GM12872 (cell line): ENCODE results near the gene ANKRD37.

Experiments
- CTCF ChIP-seq: IDR thresholded peaks from 3 replicates; pipeline ENCODE4 v1.5.1; 2011; ENCODE audit warnings: low read depth, mild to moderate bottlenecking, low read length, moderate library complexity; ENCODE audit not compliant: insufficient read depth

The ANKRD37 gene

DNA sequence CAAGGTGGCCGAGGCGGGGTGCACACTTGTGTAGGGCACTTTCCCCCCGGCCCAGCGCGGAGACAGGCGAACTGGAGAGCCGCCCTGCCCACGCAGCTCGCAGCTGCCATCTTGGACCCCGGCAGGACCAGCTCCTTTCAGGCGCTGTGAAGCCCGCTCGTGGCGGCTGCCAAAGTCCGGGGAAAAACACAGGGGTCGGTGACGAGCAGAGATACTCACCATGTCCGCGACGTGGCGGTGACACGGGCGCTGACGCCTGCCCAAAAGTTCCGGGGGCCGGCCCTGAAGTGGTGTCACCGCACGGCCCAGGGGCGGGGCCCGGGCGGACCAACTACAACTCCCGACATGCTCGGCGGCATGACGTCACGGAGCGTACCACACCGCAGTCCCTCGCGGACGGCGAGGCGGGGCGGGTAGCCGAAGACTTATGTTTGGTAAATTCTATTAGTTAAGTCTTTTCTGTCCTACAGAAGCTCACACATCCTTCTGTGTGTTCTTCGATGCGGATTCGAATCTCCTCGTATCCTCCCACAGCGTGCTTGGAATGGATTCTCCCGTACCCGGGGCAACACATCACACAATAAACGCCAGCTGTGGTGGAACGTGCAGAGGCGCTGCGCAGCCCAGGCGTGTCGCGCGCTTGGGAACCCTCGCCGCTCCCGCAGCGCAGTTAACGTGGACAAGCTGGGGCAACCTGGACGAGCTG, 29.2 kb downstream of the ANKRD37 start, which contains the start of gene UFSP2:
Gene UFSP2, minus strand, starts transcription at position 318 of the 706 bp plus-strand sequence. Its CDS starts 96 bp downstream, at position 222.
- TF ChIP-seq CTCF = no peak

DNA sequence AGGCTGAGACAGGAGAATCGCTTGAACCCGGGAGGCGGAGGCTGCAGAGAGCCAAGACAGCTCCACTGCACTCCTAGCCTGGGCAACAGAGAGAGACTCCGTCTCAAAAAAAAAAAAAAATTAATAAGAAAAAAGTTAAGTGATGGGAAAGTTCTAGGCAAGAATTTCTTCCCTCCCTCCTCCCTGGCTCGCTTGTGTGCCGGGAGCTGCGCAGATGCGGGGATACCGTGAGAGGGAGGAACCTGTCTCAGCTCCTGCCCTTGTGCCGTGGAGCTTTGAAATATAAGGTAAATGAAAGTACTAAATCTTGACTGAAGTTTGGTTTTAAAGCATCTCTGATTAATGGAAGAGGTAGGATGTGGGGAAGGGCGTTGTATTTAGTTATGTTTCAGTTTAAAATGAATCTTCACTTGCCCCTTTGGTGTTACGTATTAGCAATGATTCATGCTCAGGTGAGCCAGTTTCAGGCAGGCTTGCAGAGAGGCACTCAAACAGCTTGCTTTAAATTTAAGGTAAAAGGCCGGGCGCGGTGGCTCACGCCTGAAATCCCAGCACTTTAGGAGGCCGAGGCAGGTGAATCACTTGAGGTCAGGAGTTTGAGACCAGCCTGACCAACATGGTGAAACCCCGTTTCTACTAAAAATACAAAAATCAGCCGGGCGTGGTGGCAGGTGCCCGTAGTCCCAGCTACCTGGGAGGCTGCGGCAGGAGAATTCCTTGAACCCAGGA, 30.5 kb downstream of the ANKRD37 start:
- TF ChIP-seq CTCF = no peak

DNA sequence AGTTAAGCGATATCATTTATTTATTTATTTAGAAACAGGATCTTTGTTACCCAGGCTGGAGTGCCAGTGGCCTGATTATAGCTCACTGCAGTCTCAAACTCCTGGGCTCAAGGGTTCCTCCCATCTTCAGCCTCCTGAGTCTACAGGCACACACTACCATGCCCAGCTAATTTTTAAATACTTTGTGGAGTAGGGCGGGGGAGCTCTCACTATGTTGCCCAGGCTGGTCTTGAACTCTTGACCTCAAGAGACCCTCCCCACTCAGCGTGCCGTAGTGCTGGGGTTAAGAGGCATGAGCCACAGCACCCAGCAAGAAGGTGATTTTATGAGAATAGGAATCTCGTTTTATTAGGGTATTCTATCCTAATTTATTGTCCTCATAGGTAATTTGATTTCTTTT, 33.0 kb downstream of the ANKRD37 start:
- no peak for TF ChIP-seq CTCF

DNA sequence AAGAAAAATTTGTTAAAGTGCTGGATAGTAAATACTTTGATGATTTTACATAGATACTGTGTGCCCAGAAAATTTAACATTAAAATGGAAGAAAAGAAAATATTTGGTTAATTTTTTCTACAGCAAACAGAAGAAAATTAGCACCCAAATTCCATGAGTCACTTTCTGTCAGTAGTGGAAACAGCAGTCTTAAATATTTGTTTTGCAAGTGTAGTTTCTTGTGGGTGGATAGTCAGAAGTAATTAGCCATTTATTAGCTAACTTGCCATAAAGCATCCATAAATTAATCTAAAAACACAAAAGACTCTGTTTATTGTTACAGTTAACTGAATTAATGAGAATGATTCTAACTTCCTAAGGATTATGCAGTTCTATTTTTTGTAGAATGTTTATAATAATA, 38.8 kb downstream of the ANKRD37 start:
- no peak for TF ChIP-seq CTCF

DNA sequence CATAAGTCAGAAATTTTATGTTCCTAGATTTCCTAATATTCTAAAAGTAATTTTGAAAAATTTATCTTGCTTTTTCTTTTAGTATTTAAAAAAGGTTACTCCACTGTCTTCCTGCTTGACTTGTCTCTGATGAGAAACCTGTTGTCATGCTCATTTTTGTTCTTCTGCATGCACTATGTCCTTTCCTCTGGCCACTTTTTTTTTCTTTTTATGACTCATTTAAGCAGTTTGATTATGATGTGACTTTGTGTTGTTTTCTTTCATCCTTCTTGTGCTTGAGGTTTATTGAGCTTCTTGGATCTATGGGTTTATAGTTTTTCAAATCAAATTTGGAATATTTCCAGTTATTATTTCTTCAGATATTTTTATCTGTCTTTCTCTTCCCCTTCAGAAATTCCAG, 41.2 kb downstream of the ANKRD37 start:
- no peak for TF ChIP-seq CTCF

DNA sequence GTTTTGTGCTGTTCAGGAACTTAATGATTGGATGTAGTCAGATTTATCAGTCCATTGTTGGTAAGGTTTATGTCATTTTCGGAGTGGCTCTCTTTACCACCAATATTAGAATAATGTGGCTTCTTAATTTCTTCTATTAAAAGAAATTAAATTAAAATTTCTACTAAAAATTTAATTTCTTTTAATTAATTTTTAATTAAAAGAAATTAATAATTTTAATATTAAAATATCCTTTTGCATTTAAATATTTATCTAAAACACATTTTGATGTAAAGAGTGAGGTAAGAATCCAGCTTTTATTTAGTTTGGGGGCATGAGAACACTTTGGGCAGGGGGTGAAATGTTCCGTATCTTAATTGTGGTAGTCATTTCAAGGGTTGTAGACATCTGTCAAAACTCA, 44.8 kb downstream of the ANKRD37 start:
- no peak for TF ChIP-seq CTCF

DNA sequence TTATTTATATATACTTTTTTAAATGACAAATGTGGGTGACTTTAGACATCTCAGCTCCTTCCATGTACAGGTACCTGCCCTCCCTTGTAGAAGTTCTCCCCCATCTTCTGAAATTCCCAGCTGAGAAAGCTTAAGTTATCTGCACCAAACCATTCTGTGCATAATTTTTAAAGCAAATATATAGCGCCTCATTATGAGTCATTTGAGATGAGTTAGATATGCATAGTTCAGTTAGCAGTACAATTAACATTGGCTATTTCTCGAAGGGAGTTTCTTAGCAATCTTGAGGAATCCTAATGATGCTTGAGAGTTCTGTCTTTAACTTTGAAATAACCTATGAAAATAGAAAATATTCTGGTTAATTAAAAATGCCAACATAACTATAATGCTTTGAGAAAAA, 48.6 kb downstream of the ANKRD37 start:
- no peak for TF ChIP-seq CTCF
